DMS114 treated with DMSO at 0.1 percent for 48 hours (cell line): ENCODE measurements around the gene BHLHA15.

Source experiments
- DNase-seq: peaks from one replicate; lab custom pipeline; 2025; ENCODE audit not compliant: unreplicated experiment; lab: John Stamatoyannopoulos, UW

The BHLHA15 gene

DNA sequence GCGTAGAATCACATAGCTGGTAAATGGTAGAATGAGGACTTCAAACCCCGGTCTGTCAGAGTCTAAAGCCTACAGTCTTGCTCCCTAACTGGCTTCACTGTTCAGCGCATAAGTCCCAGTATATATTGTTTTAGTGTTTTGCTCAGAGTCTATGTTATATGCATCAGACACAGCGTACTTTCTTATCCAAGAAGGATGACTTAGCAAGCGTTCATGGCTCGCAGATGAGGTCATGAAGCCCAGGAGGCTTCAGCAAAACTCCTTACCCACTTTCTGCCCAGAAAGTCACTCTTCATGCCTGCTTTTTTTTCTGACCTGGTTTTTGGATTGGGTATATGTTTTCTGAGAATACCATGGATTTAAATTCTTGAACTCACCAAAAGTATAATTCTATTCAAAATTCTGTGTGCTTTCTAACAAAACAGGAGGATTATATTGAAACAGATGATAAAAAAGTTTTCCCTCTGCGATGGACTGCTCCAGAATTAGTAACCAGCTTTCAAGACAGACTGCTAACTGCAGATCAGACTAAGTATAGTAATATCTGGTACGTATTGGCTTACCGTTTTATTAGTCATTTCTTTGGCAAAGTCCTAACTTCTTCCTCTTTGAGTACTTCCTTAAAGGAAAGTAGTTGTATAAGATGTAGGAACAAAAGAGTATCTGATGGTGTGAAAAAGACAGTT lies 24.6 kb upstream of the BHLHA15 start:
- DNase-seq: no peak

DNA sequence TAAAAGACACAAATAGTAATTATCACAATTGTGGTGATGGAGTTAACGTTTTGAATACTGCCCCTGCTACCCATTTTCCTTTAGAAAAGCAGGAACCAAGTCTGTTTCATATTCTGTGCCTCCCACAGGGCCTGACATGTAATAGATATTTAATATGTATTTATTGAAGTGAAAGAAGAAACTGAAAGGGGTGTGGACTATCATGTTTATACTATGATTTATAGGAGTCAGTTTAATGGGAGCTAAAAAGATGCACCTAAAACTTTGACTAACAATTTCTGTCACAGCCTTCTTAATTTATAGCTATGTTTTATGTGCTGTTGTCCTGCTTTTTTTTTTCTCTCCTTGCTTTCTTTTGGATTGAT lies 24.1 kb upstream of the BHLHA15 start:
- no peak for DNase-seq

DNA sequence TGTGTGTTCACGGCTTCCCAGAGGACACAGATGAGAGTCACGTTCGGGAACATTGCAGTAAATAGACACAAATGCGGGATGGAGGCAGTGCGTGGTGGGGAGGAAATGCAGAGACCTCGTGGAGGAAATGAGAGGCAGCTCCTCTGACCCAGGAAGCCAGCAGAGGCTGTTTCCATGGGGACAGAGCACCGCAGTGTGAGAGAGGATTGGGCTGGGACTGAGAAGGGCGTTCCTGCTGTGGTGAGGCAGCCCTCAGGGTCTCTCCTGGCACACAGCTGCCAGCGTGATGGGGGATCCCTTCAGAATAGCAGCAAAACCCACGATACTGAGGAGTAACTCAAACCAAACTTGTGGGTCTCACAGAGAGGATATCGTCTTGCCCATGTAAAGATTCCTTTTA lies 21.7 kb upstream of the BHLHA15 start:
- DNase-seq: no peak

- DNase-seq: no peak
Measured at GRCh38 chr7:98191668-98192431, 19.4 kb upstream of the BHLHA15 start.

DNA sequence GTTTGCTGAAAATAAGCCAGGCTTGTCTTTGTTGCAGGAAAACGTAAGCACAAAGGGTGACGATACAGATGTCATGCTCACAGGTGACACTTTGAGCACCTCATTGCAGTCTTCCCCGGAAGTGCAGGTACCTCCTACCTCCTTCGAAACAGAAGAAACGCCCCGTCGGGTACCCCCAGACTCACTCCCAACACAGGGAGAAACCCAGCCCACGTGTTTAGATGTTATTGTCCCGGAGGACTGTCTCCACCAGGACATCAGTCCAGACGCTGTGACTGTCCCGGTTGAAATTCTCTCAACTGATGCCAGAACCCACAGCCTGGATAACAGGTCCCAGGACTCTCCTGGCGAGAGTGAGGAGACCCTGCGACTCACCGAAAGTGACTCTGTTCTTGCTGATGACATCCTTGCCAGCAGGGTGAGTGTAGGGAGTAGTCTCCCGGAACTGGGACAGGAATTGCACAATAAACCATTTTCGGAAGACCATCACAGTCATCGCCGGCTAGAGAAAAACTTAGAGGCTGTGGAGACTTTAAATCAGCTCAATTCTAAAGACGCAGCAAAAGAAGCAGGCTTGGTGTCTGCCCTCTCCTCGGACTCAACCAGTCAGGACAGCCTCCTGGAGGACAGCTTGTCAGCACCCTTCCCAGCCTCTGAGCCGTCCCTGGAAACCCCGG lies 18.3 kb upstream of the BHLHA15 start:
- no peak for DNase-seq

DNA sequence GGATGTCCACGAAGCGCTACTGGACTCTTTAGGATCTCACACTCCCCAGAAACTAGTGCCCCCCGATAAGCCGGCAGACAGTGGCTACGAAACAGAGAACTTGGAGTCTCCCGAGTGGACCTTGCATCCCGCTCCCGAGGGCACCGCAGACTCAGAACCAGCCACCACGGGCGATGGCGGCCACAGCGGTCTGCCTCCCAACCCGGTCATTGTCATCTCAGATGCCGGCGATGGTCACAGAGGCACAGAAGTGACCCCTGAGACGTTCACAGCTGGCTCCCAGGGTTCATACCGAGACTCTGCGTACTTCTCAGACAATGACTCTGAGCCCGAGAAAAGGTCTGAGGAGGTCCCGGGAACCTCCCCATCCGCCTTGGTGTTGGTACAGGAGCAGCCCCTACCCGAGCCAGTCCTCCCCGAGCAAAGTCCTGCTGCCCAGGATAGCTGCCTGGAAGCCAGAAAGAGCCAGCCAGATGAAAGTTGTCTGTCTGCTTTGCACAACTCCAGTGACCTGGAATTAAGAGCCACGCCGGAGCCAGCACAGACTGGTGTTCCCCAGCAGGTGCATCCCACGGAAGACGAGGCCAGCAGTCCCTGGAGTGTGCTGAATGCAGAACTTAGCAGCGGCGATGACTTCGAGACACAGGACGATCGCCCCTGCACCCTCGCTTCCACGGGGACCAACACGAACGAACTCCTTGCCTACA lies 17.6 kb upstream of the BHLHA15 start:
- no peak for DNase-seq

DNA sequence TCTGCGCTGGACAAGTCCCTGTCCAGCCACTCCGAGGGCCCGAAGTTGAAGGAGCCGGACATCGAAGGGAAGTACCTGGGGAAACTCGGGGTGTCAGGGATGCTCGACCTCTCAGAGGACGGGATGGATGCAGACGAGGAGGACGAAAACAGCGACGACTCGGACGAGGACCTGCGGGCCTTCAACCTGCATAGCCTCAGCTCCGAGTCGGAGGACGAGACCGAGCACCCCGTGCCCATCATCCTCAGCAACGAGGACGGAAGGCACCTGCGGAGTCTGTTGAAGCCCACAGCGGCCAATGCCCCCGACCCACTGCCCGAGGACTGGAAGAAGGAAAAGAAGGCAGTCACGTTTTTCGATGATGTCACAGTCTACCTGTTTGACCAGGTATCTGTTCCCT lies 17.1 kb upstream of the BHLHA15 start:
- DNase-seq: no peak

DNA sequence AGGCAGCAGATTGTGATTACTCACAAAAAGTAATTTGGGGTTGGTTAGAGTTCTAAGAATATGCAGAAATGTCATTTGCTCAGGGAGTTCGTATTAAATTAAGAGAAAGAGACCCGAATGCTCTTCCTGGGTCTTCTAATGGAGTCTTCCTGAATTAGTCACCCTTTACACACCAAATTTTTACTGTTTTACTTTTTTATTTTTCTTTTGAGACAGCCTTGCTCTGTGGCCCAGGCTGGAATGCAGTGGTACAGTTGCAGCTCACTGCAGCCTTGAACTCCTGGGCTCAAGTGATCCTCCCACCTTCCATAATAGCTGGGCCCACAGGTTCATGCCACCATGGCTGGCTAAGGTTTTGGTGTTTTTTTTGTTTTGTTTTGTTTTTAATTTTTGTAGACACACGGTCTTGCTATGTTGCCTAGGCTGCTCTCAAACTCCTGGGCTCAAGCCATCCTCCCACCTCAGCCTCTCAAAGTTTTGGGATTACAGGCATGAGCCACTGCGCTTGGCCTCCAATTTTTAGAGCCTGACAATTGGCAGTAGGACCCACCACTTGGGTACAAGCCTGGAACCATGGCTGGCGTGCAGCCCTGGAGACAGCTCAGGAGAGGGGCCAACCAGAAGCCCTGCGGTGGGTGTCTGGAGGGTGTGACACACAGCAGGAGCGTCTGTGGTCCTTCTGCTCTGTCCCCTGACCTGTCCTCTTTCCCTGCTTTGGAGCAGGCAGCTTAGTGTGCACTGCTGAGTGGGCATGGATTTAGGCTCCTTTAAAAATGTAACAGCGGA lies 16.4 kb upstream of the BHLHA15 start:
- DNase-seq: no peak

DNA sequence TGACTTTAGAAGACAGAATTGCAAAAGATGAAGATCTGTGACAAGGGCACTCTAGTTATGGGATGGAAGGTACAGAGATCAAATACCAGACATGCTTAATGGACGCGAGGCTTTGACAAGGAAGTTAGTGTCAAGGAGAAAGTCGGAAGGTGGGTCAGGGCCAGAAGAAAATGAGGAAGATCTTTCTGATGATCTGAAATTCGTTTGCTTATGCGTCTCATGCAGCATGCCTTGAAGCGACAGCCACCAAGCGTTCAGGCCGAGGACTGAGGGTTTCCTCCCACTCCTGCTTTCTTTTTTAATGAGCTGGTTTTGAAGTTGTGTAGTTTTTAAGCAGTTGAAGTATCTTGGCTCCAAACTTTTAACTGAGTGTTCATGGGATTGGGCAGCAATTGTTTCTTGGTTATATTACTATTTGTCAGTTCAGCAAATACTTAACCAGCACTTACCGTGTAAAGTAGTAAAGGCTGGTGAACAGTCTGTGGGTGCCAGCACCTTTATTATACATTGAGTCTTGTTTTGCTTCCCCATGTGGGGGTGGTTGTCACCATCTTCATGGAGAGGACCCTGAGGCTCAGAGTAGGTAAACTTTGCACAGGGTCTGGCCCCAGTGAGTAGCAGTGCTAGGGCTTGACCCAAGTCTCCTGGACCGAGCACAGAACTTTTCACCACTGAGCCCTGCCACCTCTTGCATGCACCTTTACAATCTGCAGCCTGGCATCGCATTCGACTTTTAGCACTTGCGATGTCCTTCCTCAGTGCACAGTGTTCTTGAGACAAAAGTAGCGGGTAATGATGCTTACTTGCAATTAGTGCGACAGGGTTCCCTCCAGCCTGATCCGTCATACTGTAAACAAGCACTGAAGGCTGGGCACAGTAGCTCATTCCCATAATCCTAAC lies 14.3 kb upstream of the BHLHA15 start:
- DNase-seq: no peak

GRCh38 chr7:98199131-98199530 lies 12.1 kb upstream of the BHLHA15 start:
- DNase-seq: no peak

GRCh38 chr7:98200364-98200763 lies 10.9 kb upstream of the BHLHA15 start:
- no peak for DNase-seq

DNA sequence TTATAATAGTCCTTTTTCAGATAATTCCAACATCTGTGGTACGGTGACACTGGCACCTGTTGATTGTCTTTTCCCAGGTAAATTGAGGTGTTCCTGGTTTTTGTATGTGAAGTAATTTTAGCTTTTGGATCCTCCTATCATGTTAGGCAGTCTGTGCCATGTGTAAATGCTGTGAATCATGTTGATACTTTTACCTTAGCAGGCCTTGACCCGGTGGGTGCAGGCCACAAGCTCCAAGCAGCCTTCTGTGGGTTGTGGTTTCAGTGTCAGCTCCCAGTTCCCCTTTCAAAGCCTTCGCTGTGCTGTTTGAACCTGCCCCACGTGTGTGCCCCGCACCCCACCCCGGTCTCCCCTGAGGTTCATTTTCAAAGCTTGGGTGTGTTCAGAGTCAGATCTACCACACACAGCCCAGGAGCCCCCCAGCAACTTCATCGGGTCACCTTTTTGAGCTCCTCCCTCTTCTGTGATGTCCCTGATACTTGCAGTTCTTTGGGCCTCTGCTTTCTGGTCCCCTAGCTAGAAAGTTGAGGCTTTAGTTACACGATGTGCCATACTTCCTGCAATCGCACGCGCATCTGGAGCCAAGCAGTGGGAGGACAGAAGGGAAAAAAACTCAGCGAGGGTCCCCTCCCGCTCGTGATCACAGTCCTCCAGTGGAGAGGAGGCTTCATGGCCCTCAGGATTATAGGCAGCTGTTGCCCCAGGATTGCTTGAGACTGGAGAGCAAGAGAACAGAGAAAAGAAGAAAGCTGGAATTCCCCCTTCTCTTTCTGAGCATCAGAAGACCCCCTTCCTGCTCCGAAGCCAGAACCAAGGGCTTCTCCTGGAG lies 8.7 kb upstream of the BHLHA15 start:
- DNase-seq: no peak

DNA sequence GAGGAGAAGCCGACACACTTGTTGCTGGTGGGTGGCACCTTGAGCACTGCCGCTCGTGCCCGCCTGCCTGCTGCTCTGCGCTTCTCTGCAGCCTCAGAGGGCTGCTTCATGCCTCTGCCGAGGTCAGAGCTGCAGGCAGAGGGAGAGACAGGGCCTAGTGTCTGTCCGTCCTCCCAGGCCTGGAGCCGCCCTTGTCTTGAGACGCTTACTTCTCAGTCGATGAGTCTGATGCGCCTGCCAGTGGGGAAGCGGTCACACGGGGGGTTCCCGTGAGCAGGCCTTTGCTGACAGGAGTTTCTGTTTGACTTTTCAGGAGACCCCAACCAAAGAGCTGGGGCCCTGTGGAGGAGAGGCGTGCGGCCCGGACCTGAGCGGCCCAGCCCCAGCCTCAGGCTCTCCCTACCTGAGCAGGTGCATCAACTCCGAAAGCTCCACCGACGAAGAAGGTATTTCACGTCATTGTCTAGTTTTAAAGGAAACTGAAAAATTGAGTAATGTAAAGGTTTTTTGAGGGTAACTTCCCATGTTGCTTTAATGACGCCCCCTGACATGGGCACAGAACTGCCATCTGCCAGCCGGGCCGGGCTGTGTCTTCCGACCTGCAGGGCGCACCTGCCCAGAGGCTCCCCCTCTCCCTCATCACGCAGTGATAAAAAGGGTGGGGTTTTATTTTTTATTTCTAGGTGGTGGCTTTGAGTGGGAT lies 7.8 kb upstream of the BHLHA15 start:
- DNase-seq: no peak

DNA sequence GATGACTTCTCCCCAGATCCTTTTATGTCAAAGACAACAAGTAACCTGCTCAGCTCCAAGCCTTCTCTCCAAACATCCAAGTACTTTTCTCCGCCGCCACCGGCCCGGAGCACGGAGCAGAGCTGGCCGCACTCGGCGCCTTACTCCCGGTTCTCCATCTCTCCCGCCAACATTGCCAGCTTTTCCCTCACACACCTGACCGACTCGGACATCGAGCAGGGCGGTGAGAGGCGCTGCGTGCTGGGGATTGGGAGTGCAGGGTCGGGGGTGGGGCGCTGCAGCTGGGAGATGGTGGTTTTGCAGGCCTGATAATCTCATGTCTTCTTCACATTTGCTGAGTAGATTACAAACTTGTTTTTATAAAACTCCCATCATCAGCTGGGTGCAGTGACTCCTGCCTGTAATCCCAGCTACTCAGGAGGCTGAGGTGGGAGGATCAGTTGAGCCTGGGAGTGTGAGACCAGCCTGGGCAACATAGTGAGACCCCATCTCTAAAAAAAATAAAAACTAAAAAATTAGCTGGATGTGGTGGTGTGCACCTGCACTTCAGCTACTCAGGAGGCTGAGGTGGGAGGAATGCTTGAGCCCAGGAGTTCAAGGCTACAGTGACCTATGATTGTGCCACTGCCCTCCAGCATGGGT lies 7.2 kb upstream of the BHLHA15 start:
- no peak for DNase-seq

DNA sequence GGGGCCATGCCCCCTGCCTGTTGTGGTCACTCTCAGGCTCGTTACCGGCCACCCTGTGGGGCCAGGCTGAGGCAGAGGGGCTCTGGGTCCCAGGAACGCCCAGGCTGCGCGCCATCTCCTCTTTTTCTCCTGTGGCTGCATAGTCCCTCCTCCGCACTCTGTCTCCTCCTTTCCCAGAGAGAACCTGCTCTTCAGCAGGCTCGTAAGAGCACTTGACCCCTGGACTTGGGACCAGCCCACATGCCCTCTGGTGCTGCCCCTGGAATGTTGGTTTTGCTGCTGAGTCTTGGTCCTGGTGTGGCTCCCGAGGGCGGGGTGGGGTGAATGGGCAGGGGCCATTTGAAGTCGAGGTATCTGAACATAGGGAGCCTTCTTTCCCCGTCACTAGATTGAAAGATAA lies 6.6 kb upstream of the BHLHA15 start:
- DNase-seq: no peak

- no peak for DNase-seq
Measured at GRCh38 chr7:98205162-98205845, 5.9 kb upstream of the BHLHA15 start.
